Myocyte (in vitro differentiated cells): ENCODE measurements around the gene HAGH. TPM values are rescaled to one million over a fixed set of nuclear protein-coding genes. Genes with fewer than 3 reads are reported as not detected.
A peak's percentile ranks its signal among the peaks of the same experiment; 100 is the strongest.
"Not testable (repeated sequence)": the region's sequence is repeated elsewhere in the genome, so short reads cannot be mapped to it uniquely, and the experiment has no call there.

Experiments used
- DNase-seq: peaks from one replicate; pipeline ENCODE4 v3.0.0-alpha.2; 2012; ENCODE audit warnings: low read depth
- polyA plus RNA-seq: library from polyadenylated mRNA; unstranded; fragments of >200 nt; gene quantifications from one replicate; pipeline ENCODE4 v1.2.1, GENCODE V29; 2012; ENCODE audit warnings: missing spikeins
- total RNA-seq: library from RNA; depleted of rRNA; stranded (reverse); fragments of >200 nt; gene quantifications from 2 replicates; pipeline ENCODE4 v1.2.3, GENCODE V29; 2014

HAGH gene
- total RNA-seq, result 178 and 182 TPM in 2 replicates
- 141 TPM for polyA plus RNA-seq

- DNase-seq, result peak; percentile 94
Measured at GRCh38 chr16:1826691-1827573, at the start of gene HAGH, which contains the start of gene FAHD1. Gene HAGH, minus strand, starts transcription at chr16:1826825. Its CDS starts 38 bp downstream, at chr16:1826787. Gene FAHD1, plus strand, starts transcription at chr16:1827206. Its CDS starts 33 bp downstream, at chr16:1827239.

DNA sequence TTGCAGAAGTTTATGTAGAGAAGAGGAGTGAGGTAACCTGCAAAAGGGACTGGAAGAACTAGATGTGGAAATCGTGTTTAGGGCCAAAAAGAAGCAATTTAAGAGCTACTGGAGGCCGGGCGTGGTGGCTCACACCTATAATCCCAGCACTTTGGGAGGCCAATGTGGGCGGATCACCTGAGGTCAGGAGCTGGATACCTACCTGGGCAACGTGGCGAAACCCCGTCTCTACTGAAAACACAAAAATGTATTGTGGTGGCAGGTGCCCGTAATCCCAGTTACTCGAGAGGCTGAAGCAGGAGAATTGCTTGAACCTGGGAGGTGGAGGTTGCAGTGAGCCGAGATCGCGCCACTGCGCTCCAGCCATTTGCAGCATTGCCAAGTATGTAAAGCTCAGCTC, 49.4 kb upstream of the HAGH start:
- DNase-seq, result not testable (repeated sequence)

DNA sequence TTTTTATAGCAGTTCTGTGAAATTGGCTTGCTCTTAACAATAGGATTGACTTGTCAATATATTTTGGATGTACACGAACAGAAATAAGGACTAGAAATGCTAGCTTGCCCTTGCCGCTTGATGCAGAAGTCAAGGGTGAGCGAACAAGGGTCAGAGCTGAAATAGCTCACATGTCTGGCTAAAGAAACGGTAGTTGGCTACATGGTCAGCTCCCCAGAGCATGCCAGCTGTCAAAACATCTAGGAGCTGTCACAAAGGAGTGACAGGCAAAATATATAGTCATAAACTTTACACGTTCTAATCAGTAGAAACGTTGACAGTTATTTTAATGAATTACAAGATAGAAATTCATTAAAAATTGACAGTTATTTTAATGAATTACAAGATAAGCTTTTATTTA, 48.2 kb upstream of the HAGH start:
- no peak for DNase-seq

- no peak for DNase-seq
Measured at GRCh38 chr16:1871974-1872635, 45.5 kb upstream of the HAGH start, which contains the start of gene MEIOB. Gene MEIOB, minus strand, starts transcription at chr16:1872164. Its CDS starts 3,989 bp downstream, at chr16:1868175.

DNA sequence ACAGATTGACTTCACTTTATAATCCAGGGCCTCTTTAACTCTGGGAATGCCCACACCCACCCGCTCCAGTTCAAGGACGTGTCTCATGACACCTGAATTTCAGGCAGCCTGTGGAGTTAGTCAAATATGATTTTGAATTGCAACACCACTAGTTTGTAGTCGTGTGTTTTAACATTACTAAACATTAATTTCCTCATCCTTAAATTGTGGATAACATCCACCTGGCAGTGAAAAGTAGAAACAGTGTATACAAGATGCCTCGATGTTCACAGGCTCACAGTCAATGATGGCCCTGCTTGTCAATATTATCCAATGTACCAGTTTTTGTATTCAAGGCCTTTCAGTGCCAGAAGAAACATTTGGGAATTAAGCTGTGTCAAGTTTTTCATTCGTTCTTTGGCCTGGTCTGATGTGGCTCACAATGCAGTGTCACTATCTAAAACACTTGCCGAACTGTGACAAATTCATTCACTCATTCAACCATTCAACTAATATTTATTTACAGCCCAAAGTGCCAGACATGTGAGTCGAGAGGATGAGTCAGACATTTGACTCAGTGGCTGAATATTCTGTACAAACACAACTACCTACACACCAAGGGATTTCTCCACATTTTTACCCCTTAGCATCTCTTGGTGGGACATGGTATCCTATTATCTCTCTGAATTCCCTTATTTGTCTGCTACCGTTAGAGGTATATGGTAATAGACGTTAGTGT, 43.9 kb upstream of the HAGH start:
- no peak for DNase-seq

- DNase-seq, result no peak
Measured at GRCh38 chr16:1865902-1866690, 39.5 kb upstream of the HAGH start.

DNA sequence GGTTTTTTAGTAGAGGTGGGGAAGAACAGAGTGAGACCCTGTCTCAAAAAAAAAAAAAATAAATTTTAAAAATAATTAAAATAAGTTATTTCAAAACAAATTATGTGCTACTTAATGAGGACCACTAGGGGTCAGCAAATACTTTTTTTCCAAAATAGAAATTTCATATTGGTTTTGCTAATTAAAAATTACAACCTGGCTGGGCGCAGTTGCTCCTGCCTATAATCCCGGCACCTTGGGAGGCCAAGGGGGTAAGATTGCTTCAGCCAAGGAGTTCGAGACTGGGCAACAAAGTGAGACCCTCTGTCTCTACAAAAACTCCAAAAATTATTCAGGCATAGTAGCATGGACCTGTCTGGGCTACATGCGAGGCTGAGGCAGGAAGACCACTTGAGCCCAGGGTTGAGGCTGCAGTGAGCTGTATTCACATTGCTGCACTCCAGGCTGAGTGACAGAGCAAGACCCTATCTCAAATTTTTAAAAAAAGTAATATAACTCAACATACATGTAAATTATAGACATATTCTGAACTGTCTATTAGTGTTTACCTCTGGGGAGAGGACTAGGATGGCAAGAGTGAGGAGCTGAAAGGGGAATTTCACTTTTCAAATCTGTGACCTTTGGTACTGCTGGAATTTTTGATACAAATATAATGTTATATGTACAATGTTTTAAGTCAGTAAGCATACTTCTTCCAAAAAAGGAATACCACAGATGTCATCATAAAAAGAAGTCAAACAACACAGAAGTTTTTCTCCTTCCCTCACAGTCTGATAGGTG, 37.2 kb upstream of the HAGH start:
- peak; percentile 45 for DNase-seq

DNA sequence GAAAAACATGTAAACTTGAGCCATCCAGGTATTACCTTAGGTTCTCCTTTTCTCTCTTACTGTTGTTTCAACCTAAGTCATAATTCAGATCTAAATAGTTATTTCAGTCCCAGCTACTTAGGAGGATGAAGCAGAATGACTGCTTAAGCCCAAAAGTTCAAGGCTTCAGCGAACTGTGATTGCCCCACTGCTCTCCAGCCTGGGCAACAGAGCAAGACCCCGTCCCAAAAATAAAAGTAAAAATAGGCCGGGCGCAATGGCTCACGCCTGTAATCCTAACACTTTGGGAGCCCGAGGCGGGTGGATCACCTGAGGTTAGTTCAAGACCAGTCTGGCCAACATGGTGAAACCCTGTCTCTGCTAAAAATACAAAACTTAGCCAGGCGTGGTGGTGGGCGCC, 35.8 kb upstream of the HAGH start:
- no peak for DNase-seq

- no peak for DNase-seq
Measured at GRCh38 chr16:1861730-1862129, 35.1 kb upstream of the HAGH start.

DNA sequence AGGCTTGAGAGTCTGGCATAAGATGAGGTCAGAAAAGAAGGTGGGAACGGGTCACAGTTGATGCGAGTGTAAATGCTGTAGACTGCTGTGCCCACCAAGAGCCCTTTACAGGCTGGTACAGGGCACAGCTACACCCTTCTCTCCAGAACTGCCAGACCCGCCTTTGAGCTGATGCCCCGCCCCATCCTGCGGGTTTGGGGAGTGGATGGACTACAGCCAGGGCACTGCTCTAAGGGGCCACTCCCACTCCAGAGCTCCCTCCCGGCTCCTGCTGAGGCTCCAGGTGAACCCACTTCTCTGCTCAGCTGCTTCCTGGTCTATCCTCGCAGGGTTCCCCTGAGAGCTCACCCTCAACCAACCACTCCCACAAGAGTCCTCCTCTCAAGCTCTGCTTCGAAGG, 33.0 kb upstream of the HAGH start:
- no peak for DNase-seq

DNA sequence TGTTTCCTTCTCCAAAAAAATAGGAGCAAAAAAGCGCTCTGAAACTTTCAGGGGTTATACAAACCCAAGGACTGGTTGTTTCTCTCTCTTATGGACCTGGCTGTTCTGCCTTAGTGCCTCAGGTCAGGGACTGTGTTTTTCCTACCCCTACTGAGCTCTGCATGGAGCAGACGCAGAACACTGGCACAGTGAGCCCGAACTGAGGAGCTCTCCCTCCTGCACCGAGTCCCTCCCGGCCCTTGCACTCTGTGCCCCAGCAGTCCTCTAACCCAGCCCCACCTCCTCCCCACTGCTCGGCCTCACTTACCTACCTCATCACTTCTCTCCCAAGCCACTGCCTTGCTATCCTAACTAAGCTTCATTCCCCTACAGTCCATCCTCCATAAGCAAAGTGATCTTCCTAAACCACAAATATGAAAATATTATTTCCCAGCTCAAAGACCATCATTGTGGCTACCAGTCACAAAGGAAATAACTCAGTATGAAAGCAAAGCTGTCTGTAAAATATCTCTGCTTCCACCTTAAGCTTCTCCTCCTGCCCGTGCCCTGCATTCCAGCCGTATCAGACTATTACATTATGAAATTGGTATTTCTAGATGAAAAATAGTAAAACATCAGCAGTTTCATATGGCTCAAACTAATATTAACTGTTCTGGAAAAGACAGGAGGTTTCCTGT, 31.7 kb upstream of the HAGH start:
- no peak for DNase-seq

DNA sequence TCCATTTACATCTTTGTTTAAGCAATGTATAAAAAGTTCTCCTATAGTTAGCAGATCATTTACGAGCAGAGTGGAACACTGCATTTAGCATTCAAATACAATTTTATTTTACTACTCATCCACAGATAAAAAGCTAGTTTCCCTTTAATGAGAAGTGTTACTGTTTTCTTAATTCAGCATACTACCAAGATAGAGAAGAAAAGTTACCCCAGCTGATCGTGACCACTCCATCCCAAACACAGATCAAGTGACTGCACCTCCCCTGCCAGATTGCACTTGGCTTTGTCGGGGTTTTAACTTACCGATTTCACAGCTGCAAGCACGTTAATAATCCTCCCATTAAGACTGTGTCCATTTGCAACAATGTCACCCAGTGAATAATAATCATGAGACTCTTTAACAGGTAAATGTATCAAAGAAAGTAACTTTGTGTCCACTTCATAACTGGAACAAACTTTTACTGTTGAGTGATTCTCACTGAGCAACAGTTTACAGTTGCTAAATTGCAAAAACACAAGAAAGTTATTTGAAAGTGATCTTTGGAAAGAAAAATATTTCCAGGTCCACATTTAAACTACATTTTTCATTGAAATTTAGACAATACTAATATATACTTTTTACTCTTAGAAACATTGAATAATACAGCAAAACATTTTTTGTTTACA, 30.9 kb upstream of the HAGH start:
- DNase-seq, result peak; percentile 14

- no peak for DNase-seq
Measured at GRCh38 chr16:1851793-1852192, 25.2 kb upstream of the HAGH start.

- no peak for DNase-seq
Measured at GRCh38 chr16:1850981-1851380, 24.4 kb upstream of the HAGH start.

GRCh38 chr16:1846416-1846815, 19.8 kb upstream of the HAGH start:
- DNase-seq, result no peak

GRCh38 chr16:1845985-1846384, 19.4 kb upstream of the HAGH start:
- no peak for DNase-seq

GRCh38 chr16:1839554-1839953, 12.9 kb upstream of the HAGH start:
- peak; percentile 10 for DNase-seq

GRCh38 chr16:1834096-1834495, 7.5 kb upstream of the HAGH start:
- DNase-seq, result no peak
